C4-2B (cell line): ENCODE measurements around the gene CELA2A.
"Not testable (repeated sequence)": the region's sequence is repeated elsewhere in the genome, so short reads cannot be mapped to it uniquely, and the experiment has no call there.

Experiments
- H3K27ac ChIP-seq: fragments of 450-650 bp; 2 replicates; pipeline ENCODE4 v1.5.1; 2017
- ZFX ChIP-seq: fragments of 450-650 bp; IDR thresholded peaks from 2 replicates; pipeline ENCODE4 v1.6.1; 2017
- TF ChIP-seq, protein P1 (sequence below): fragments of 450-650 bp; conservative IDR thresholded peaks from 2 replicates; pipeline ENCODE4 v1.5.1; 2017; ENCODE audit warnings: mild to moderate bottlenecking

The CELA2A gene

DNA sequence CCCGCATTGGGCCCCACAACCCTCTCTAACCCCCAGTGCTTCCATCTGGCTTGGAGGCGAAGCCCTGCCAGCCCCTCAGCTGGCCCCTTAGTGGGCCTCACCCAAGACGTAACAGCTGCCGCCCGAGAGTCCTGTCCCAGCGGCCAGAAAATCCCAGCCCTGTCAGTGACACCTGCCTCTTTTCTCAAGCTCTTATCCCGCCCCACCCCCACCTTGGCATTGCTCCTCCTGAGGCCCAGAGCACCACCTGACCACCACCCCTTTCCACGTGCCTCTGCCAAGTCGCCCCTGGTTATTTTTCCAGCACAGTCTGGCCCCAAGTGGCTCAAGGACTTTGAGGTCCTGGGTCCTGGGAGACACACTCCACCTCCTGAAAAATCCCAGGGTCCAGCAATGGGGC is 24.2 kb upstream of the CELA2A start:
- H3K27ac ChIP-seq = no peak overlapping the region
- TF ChIP-seq ZFX = no peak
- TF ChIP-seq, protein P1, sequence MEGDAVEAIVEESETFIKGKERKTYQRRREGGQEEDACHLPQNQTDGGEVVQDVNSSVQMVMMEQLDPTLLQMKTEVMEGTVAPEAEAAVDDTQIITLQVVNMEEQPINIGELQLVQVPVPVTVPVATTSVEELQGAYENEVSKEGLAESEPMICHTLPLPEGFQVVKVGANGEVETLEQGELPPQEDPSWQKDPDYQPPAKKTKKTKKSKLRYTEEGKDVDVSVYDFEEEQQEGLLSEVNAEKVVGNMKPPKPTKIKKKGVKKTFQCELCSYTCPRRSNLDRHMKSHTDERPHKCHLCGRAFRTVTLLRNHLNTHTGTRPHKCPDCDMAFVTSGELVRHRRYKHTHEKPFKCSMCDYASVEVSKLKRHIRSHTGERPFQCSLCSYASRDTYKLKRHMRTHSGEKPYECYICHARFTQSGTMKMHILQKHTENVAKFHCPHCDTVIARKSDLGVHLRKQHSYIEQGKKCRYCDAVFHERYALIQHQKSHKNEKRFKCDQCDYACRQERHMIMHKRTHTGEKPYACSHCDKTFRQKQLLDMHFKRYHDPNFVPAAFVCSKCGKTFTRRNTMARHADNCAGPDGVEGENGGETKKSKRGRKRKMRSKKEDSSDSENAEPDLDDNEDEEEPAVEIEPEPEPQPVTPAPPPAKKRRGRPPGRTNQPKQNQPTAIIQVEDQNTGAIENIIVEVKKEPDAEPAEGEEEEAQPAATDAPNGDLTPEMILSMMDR = no peak

DNA sequence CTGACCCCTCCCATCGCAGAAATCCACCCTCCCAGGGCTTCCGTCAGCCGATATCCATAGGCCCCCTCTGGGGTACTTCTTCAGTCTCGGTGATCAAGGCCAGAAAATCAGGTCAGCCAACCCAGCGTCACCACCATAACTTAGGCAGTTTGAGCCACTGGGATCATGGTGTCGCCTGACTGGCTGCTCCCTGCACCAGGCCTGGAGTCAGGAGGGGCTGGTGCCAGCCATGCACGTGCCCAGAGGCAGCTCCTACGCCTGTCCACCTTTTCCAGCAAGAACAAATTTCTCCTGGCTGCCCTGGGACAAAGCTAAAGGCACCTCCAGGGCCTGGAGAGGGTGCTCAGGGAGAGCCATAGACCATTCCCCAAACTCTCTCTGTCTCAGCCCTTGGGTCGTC is 23.1 kb upstream of the CELA2A start:
- TF ChIP-seq ZFX = no peak
- TF ChIP-seq, protein P1 = no peak
- H3K27ac ChIP-seq = no peak overlapping the region

DNA sequence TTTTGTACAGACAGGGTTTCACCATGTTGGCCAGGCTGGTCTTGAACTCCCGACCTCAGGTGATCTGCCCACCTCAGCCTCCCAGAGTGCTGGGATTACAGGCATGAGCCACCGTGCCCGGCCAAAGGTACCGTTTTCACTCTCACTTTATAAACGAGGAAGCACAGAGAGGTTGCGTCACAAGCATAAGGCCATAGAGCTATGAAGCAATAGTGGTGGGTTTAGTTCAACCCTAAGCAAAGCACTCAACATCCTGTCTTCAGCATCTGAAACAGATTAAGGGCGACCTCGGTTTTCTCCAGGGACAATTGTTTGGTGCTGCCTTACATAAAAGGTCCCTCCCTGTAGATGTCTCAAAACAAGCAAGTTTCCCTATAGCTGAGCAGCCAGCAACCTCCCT is 21.8 kb upstream of the CELA2A start:
- not testable (repeated sequence) for H3K27ac ChIP-seq

DNA sequence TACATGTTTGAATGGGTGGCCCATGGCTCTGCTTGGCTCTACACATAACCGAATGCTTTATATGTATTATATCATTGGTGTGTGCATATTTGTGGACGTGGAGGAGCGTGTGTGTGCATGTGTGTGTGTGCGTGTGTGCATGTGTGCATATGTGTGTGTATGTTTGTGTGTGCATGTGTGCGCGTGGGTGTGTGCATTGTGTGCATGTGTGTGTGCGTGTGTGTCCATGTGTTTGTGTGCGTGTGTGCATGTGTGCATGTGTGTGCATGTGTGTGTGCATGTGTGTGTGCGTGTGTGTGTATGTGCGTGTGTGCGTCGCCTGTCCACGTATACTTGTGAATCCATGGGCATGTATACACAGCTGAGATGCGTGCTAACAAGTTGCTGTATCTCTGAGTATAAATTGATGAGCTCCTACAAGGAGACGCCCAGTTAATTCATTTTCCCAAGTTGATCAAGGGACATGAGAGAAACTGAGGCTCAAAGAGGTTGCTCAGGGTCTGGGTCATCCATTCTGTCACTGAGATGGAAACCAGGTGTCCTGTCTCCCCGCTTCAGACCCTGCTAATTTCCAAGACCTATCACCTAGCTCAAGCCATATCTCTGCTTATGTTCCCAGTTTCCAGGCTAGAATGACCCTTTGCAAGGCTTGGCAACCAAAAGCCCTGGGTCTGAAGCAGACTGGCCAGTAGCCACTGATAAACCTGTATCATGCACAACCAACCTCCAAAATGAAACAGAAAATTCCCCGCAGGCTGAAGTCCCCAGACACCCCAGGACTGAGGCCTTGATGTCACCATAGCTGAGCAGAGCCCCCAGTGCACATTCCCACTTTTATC is 21.1 kb upstream of the CELA2A start:
- TF ChIP-seq ZFX = no peak
- TF ChIP-seq, protein P1 = no peak

DNA sequence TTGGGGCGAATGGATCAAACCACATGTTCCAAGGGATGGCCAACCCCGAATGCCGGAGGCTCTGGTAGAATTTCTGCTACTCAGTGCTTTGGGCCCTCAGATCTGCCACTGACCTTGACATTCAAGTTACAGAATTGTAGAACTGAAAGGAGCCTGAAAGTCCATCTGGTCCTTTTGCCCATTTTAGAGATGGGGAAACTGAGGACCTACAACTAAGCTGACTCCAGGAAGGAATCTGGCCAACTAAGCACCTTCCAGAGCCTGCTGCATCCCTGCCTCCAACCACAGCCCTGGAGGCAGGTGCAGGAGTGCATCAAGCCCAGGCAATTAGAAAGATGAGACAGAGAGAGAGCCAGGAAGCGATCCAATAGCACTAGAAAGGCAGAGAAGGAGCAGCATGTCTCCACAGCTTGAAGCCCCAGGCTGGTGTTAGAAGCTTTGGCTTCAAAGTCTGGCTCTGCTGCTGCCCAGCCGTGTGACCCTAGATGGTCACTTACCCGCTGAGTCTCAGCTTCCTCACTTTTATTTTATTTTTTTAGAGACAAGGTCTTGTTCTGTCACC is 19.6 kb upstream of the CELA2A start:
- TF ChIP-seq, protein P1 = no peak
- no peak for TF ChIP-seq ZFX
- no peak overlapping the region for H3K27ac ChIP-seq

More for the DNA sequence above, 21.1 kb upstream of the CELA2A start:
- no peak overlapping the region for H3K27ac ChIP-seq

DNA sequence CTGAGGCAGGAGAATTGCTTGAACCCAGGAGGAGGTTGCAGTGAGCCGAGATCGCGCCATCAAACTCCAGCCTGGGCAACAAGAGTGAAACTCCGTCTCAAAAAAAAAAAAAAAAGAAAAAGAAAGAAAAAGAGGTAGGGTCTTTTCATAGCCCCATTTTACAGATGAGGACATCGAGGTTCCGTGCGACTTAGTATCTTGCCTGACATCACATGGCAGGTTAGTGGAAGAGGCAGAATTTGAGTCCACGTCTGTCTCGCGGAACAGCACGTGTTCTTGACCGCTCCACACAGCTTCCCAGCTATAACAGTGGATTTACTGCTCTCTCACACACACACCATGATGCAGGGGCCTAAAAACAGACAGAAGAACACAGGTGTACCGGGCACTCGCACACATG is 17.2 kb upstream of the CELA2A start:
- TF ChIP-seq, protein P1 = no peak
- no peak for TF ChIP-seq ZFX
- no peak overlapping the region for H3K27ac ChIP-seq

DNA sequence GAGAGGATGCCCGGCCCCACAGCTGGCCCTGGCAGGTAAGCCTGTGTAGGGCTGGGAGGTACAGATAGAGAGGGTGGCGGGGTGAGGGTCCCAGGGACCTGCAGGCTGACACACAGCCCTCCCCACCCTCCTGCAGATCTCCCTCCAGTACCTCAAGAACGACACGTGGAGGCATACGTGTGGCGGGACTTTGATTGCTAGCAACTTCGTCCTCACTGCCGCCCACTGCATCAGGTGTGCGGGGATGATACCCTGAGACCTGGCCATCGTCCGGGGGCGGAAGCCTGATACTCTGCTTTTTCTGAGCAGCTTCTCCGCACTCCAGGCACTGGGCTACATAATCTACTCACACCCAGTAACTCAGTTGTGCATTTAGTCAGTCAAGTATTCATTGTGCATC is 16.2 kb upstream of the CELA2A start:
- no peak overlapping the region for H3K27ac ChIP-seq
- TF ChIP-seq, protein P1 = no peak
- no peak for TF ChIP-seq ZFX
